H1 (cell line): ENCODE results near the gene DRP2. TPM values are rescaled to one million over a fixed set of nuclear protein-coding genes. Genes with fewer than 3 reads are reported as not detected.

Experiments
- CTCF ChIA-PET: fragments of 300-600 bp; sonication (Branson Sonifier 250); formaldehyde crosslinking; loops from one replicate; lab custom pipeline; 2021; ENCODE audit not compliant: partially characterized antibody; lab: Charles Lee
- POLR2A ChIA-PET: fragments of 300-600 bp; sonication (Branson Sonifier 250); formaldehyde crosslinking; loops from one replicate; lab custom pipeline; 2021; ENCODE audit warnings: inconsistent platforms; ENCODE audit not compliant: partially characterized antibody; lab: Charles Lee
- DNase-seq, 2 experiments: peaks; one replicate each; pipeline versions ENCODE4 v3.0.0 to v3.0.0-alpha.2; 2010 to 2022; ENCODE audit warnings: low spot score in 2 of 2, low read depth in 1 of 2, mixed read lengths in 1 of 2
- FAIRE-seq: peaks from 2 replicates; lab custom pipeline; 2011; peaks lifted over from hg19 to GRCh38; lab: Jason Lieb, UNC
- H2AFZ ChIP-seq: 2 replicates; pipeline ENCODE4 v1.8.1; 2012; ENCODE audit warnings: low read length, inconsistent platforms
- H2AK5ac ChIP-seq: 2 replicates; pipeline ENCODE4 v1.6.1; 2013; ENCODE audit warnings: low read depth, low read length
- H2BK120ac ChIP-seq: replicated peaks from 2 replicates; pipeline ENCODE3; 2013; ENCODE audit warnings: low read depth, low read length, inconsistent platforms
- H2BK12ac ChIP-seq: 2 replicates; pipeline ENCODE4 v1.6.1; 2013; ENCODE audit warnings: low read depth, low read length
- H2BK15ac ChIP-seq: 2 replicates; pipeline ENCODE4 v1.6.1; 2013; ENCODE audit warnings: low read length
- H2BK20ac ChIP-seq: 2 replicates; pipeline ENCODE4 v1.6.1; 2013; ENCODE audit warnings: low read length
- H2BK5ac ChIP-seq: 2 replicates; pipeline ENCODE4 v1.6.1; 2013; ENCODE audit warnings: low read depth, low read length
- H3K14ac ChIP-seq: 2 replicates; pipeline ENCODE4 v1.6.1; 2013; ENCODE audit warnings: inconsistent platforms; ENCODE audit not compliant: insufficient read length
- H3K18ac ChIP-seq: 2 replicates; pipeline ENCODE4 v1.6.1; 2013; ENCODE audit warnings: low read length; ENCODE audit errors: extremely low read depth
- H3K23ac ChIP-seq: 2 replicates; pipeline ENCODE4 v1.6.1; 2013; ENCODE audit warnings: inconsistent platforms; ENCODE audit not compliant: insufficient read length
- H3K23me2 ChIP-seq: 2 replicates; pipeline ENCODE4 v1.6.1; 2013; ENCODE audit warnings: low read depth, low read length
- H3K27ac ChIP-seq: 2 replicates; pipeline ENCODE4 v1.6.1; 2011; ENCODE audit warnings: low read depth, low read length, inconsistent platforms
- H3K27me3 ChIP-seq, 4 experiments: replicated peaks in 1 of 4; 1 replicate in 1 of 4; 2 replicates in 3 of 4; pipeline versions ENCODE4 v1.6.1 to v1.8.1; 2011 to 2013; ENCODE audit warnings: low read length in 3 of 4, mild to moderate bottlenecking in 3 of 4, inconsistent platforms in 2 of 4, mixed read lengths in 2 of 4, moderate library complexity in 1 of 4; ENCODE audit not compliant: control insufficient read depth in 3 of 4, insufficient read depth in 3 of 4; ENCODE audit errors: extremely low read depth in 1 of 4
- H3K36me3 ChIP-seq, 4 experiments: 2 replicates each; pipeline versions ENCODE4 v1.6.1 to v1.8.1; 2011 to 2013; ENCODE audit warnings: mild to moderate bottlenecking in 4 of 4, low read length in 3 of 4, moderate library complexity in 2 of 4, control low read depth in 1 of 4, inconsistent platforms in 1 of 4; ENCODE audit not compliant: insufficient read depth in 4 of 4, control insufficient read depth in 2 of 4
- H3K4ac ChIP-seq: replicated peaks from 2 replicates; pipeline ENCODE3; 2013; ENCODE audit warnings: low read length, low read depth, mixed read lengths, inconsistent platforms; ENCODE audit not compliant: insufficient read length
- H3K4me1 ChIP-seq, 4 experiments: replicated peaks in 1 of 4; 1 replicate in 1 of 4; 2 replicates in 3 of 4; pipeline versions ENCODE4 v1.6.1 to v1.8.1; 2011 to 2013; ENCODE audit warnings: low read length in 3 of 4, inconsistent platforms in 2 of 4, mixed read lengths in 1 of 4; ENCODE audit not compliant: insufficient read depth in 4 of 4, control insufficient read depth in 3 of 4
- H3K4me2 ChIP-seq, 2 experiments: 2 replicates each; pipeline versions ENCODE4 v1.6.1 to v1.8.1; 2011 to 2013; ENCODE audit warnings: low read depth in 2 of 2, low read length in 2 of 2, control low read depth in 1 of 2, inconsistent platforms in 1 of 2, mild to moderate bottlenecking in 1 of 2; ENCODE audit not compliant: insufficient read depth in 1 of 2
- H3K4me3 ChIP-seq, 4 experiments: fragments of 200-600, 300-600 bp in 1 of 4; sonication (generic), shearing (Covaris generic), sonication (Bioruptor Twin) in 1 of 4; 2 replicates each; pipeline versions ENCODE4 v1.5.1 to v1.8.1; 2011 to 2016; ENCODE audit warnings: low read length in 4 of 4, low read depth in 3 of 4, control low read depth in 2 of 4, inconsistent platforms in 2 of 4, mild to moderate bottlenecking in 2 of 4, mixed read lengths in 1 of 4, moderate library complexity in 1 of 4; ENCODE audit not compliant: insufficient read depth in 2 of 4; ENCODE audit errors: extremely low read depth in 1 of 4
- H3K56ac ChIP-seq: replicated peaks from 2 replicates; pipeline ENCODE3; 2013; ENCODE audit warnings: low read depth, mild to moderate bottlenecking, mixed read lengths, low read length, inconsistent platforms; ENCODE audit not compliant: insufficient read length
- H3K79me1 ChIP-seq: 2 replicates; pipeline ENCODE4 v1.6.1; 2013; ENCODE audit warnings: low read depth, low read length, control low read depth
- H3K79me2 ChIP-seq, 2 experiments: 2 replicates each; pipeline versions ENCODE4 v1.6.1 to v1.8.1; 2012 to 2013; ENCODE audit warnings: low read length in 2 of 2, mild to moderate bottlenecking in 2 of 2, inconsistent platforms in 1 of 2; ENCODE audit not compliant: insufficient read depth in 2 of 2, control insufficient read depth in 1 of 2
- H3K9ac ChIP-seq, 4 experiments: replicated peaks in 1 of 4; 1 replicate in 1 of 4; 2 replicates in 3 of 4; pipeline versions ENCODE4 v1.6.1 to v1.8.1; 2011 to 2013; ENCODE audit warnings: low read depth in 3 of 4, low read length in 3 of 4, control low read depth in 2 of 4, mild to moderate bottlenecking in 2 of 4, moderate library complexity in 2 of 4, inconsistent platforms in 1 of 4; ENCODE audit errors: extremely low read depth in 1 of 4
- H3K9me3 ChIP-seq, 2 experiments: 2 replicates each; pipeline versions ENCODE4 v1.6.1 to v1.8.1; 2012 to 2013; ENCODE audit warnings: mild to moderate bottlenecking in 2 of 2, moderate library complexity in 2 of 2, control low read depth in 1 of 2, inconsistent platforms in 1 of 2, low read depth in 1 of 2, low read length in 1 of 2, mixed read lengths in 1 of 2; ENCODE audit not compliant: insufficient read depth in 2 of 2
- H4K20me1 ChIP-seq, 2 experiments: replicated peaks in 1 of 2; 2 replicates each; pipeline versions ENCODE3 to v1.8.1; 2011 to 2013; ENCODE audit warnings: inconsistent platforms in 2 of 2, low read length in 2 of 2, mild to moderate bottlenecking in 1 of 2; ENCODE audit not compliant: insufficient read depth in 2 of 2, control insufficient read depth in 1 of 2
- H4K5ac ChIP-seq: 2 replicates; pipeline ENCODE4 v1.6.1; 2013; ENCODE audit warnings: low read length, low read depth, mixed read lengths, inconsistent platforms; ENCODE audit not compliant: insufficient read length
- H4K8ac ChIP-seq: 2 replicates; pipeline ENCODE4 v1.8.0; 2013; ENCODE audit warnings: mild to moderate bottlenecking, moderate library complexity, low read length, inconsistent platforms; ENCODE audit not compliant: insufficient read depth; ENCODE audit errors: extremely low read depth
- H4K91ac ChIP-seq: replicated peaks from 2 replicates; pipeline ENCODE3; 2013; ENCODE audit warnings: low read length, mixed read lengths, inconsistent platforms; ENCODE audit not compliant: insufficient read length
- CBX8 ChIP-seq: fragments of 300-800, 300-1000 bp; sonication (generic); IDR thresholded peaks from 2 replicates; pipeline ENCODE4 v1.7.1; 2016; ENCODE audit warnings: low read depth, low read length, borderline replicate concordance
- CEBPB ChIP-seq: IDR thresholded peaks from 2 replicates; pipeline ENCODE4 v1.6.1; 2012; ENCODE audit warnings: low read depth, low read length
- CTBP2 ChIP-seq: IDR thresholded peaks from 2 replicates; pipeline ENCODE4 v1.7.0; 2011; ENCODE audit warnings: borderline replicate concordance, mild to moderate bottlenecking, moderate library complexity, mixed read lengths, low read length; ENCODE audit not compliant: insufficient read depth, insufficient read length
- KDM5A ChIP-seq: fragments of 200-600 bp; IDR thresholded peaks from 2 replicates; pipeline ENCODE4 v1.7.1; 2012; ENCODE audit warnings: mild to moderate bottlenecking, low read length, inconsistent platforms, mixed read lengths
- POU5F1 ChIP-seq: IDR thresholded peaks from 2 replicates; pipeline ENCODE4 v1.6.1; 2011; ENCODE audit warnings: low read depth, mild to moderate bottlenecking, low read length, moderate library complexity
- RAD21 ChIP-seq, 2 experiments: IDR thresholded peaks in 1 of 2; conservative IDR thresholded peaks in 1 of 2; 2 replicates each; pipeline ENCODE4 v1.6.1; 2011; ENCODE audit warnings: low read depth in 2 of 2, low read length in 2 of 2, improper control_type of control experiment in 1 of 2, inconsistent platforms in 1 of 2, mild to moderate bottlenecking in 1 of 2, moderate library complexity in 1 of 2
- SIX5 ChIP-seq: IDR thresholded peaks from 2 replicates; pipeline ENCODE4 v1.6.1; 2011; ENCODE audit warnings: mild to moderate bottlenecking, low read depth, low read length
- SP1 ChIP-seq: IDR thresholded peaks from 2 replicates; pipeline ENCODE4 v1.6.1; 2011; ENCODE audit warnings: low read depth, low read length
- SUZ12 ChIP-seq: fragments of 200-600 bp; sonication (generic); IDR thresholded peaks from 2 replicates; pipeline ENCODE4 v1.6.1; 2012; ENCODE audit warnings: mild to moderate bottlenecking, inconsistent platforms, low read length, moderate library complexity, mixed read lengths
- TCF12 ChIP-seq: IDR thresholded peaks from 2 replicates; pipeline ENCODE4 v1.6.1; 2011; ENCODE audit warnings: low read depth, mild to moderate bottlenecking, low read length
- YY1 ChIP-seq: IDR thresholded peaks from 2 replicates; pipeline ENCODE4 v1.6.1; 2011; ENCODE audit warnings: low read depth, mild to moderate bottlenecking, low read length
- WGBS, 2 experiments: shearing (Covaris generic) in 1 of 2; methylation state at CpG; one replicate each; pipeline versions ENCODE4 v1.1.6 to v1.1.7; 2013 to 2015; ENCODE audit warnings: low lambda C conversion rate in 2 of 2, mixed read lengths in 2 of 2, inconsistent platforms in 1 of 2, low coverage in 1 of 2, missing lambda C conversion rate in 1 of 2; ENCODE audit not compliant: insufficient replicate concordance in 2 of 2, insufficient coverage in 1 of 2, insufficient read length in 1 of 2; ENCODE audit errors: extremely low coverage in 1 of 2, missing lambda C conversion rate in 1 of 2; 5-methylcytosine and 5-hydroxymethylcytosine counted together
- polyA plus RNA-seq, 7 experiments: library from polyadenylated mRNA; depleted of rRNA in 3 of 7; stranded (reverse) in 5 of 7; unstranded in 2 of 7; fragments of >200 nt in 5 of 7; fragments of 200-250 nt in 2 of 7; gene quantifications; 1 replicate in 5 of 7; 2 replicates in 1 of 7; 4 replicates in 1 of 7; pipeline versions ENCODE4 v1.2.1 to v1.2.3, GENCODE V29; 2011 to 2013; ENCODE audit warnings: missing spikeins in 2 of 7, mixed read lengths in 2 of 7
- total RNA-seq: library from RNA; stranded (reverse); fragmentation: NEBNext Ultra II Directional; extraction: Animal tissue kit (Norgen Biotek cat#: 25700); gene quantifications from 2 replicates; pipeline ENCODE4 v1.2.1, GENCODE V29; 2021
- TF ChIP-seq, protein P1 (sequence below): IDR thresholded peaks from 2 replicates; pipeline ENCODE4 v1.6.1; 2011; ENCODE audit warnings: low read length, improper control_type of control experiment
- TF ChIP-seq, protein P2 (sequence below): IDR thresholded peaks from 2 replicates; pipeline ENCODE4 v1.6.1; 2011; ENCODE audit warnings: low read depth, mild to moderate bottlenecking, low read length; ENCODE audit not compliant: insufficient read depth

Gene DRP2
- total and polyA plus RNA-seq, 2 of the 8 experiments (the other 6 are each of a cell fraction or from before 2014, with no cell fraction given): 0.18 to 0.20 TPM

DNA sequence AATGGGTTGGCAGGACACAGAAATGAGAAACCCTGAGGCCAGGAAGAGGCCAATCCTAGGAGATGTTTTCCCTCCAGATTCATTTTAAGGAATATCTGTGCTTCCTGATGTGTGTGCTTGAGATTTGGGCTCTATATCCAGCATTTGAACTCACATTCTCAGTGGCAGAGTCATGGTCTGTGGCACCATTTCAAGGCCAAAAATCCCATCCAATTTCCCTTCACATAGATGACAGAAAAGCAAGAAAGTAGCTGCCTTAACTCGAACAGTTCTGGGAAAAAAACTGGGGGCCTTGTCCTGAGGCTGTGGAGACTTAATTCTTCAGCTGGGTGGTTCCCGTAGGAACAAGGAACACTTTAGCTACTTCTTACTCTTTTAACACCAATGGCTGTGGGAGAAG lies 44.2 kb downstream of the DRP2 start:
- no peaks in the 10 kb centered on the region for H3K79me1 ChIP-seq
- H3K4me3 ChIP-seq: no peak overlapping the region
- H4K20me1 ChIP-seq: no peaks in the 10 kb centered on the region
- no peak overlapping the region for H3K18ac ChIP-seq
- H2BK120ac ChIP-seq: no peak overlapping the region
- H3K9me3 ChIP-seq: no peaks in the 10 kb centered on the region
- H3K36me3 ChIP-seq: no peaks in the 10 kb centered on the region
- H2BK5ac ChIP-seq: no peak overlapping the region
- no peak overlapping the region for H3K9ac ChIP-seq
- H3K4ac ChIP-seq: no peak overlapping the region
- H3K4me2 ChIP-seq: no peak overlapping the region
- no peak overlapping the region for H2BK12ac ChIP-seq
- no peak overlapping the region for H4K5ac ChIP-seq
- WGBS, 2 experiments: 76% methylated on average over 2 of the region's 2 CpGs; no CpG with 5 or more reads in 1 of the 2 experiments
- no peaks in the 10 kb centered on the region for H3K23me2 ChIP-seq
- H4K91ac ChIP-seq: no peak overlapping the region
- ChIA-PET CTCF (no interaction called here), POLR2A (interaction anchor here (0.7 kb wide), 1 partner anchor 127 kb away, joined by 3 read pairs; the partner anchor contains the start of gene RPL36A)
- no peak overlapping the region for H2AFZ ChIP-seq
- no peak overlapping the region for H3K56ac ChIP-seq
- FAIRE-seq: no peak
- no peaks in the 10 kb centered on the region for H3K27me3 ChIP-seq
- H4K8ac ChIP-seq: no peak overlapping the region
- no peak for DNase-seq
- H3K23ac ChIP-seq: no peak overlapping the region
- H3K79me2 ChIP-seq: no peaks in the 10 kb centered on the region
- H3K4me1 ChIP-seq: no peaks in the 10 kb centered on the region
- H2BK15ac ChIP-seq: no peak overlapping the region
- H2AK5ac ChIP-seq: no peak overlapping the region
- no peak overlapping the region for H3K27ac ChIP-seq
- H3K14ac ChIP-seq: no peak overlapping the region
- H2BK20ac ChIP-seq: no peak overlapping the region
- TF ChIP-seq POU5F1: no peak
- no peak for TF ChIP-seq TCF12
- TF ChIP-seq SIX5: no peak
- TF ChIP-seq, protein P1, sequence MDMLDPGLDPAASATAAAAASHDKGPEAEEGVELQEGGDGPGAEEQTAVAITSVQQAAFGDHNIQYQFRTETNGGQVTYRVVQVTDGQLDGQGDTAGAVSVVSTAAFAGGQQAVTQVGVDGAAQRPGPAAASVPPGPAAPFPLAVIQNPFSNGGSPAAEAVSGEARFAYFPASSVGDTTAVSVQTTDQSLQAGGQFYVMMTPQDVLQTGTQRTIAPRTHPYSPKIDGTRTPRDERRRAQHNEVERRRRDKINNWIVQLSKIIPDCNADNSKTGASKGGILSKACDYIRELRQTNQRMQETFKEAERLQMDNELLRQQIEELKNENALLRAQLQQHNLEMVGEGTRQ: no peak
- TF ChIP-seq KDM5A: no peak
- TF ChIP-seq YY1: no peak
- TF ChIP-seq, protein P2, sequence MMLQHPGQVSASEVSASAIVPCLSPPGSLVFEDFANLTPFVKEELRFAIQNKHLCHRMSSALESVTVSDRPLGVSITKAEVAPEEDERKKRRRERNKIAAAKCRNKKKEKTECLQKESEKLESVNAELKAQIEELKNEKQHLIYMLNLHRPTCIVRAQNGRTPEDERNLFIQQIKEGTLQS: no peak
- TF ChIP-seq CBX8: no peak
- TF ChIP-seq CTBP2: no peak
- no peak for TF ChIP-seq RAD21 (IDR thresholded peaks at IDR 0.05 in 1 of 2, conservative IDR thresholded peaks at IDR 0.05 in 1 of 2; ENCODE audit: low read depth in 2 of 2, low read length in 2 of 2)
- TF ChIP-seq SP1: no peak
- TF ChIP-seq SUZ12: no peak
- TF ChIP-seq CEBPB: no peak
